ENCODE measurements around the gene ASTE1.
"Not testable (repeated sequence)": the region's sequence is repeated elsewhere in the genome, so short reads cannot be mapped to it uniquely, and the experiment has no call there.

The ASTE1 gene

GRCh38 chr3:131026321-131027151, at the start of gene ASTE1, which contains the start of gene NEK11:
TSS of gene ASTE1 (minus strand) at chr3:131026825. CDS start at chr3:131025306, 1,519 bp downstream.
TSS of gene NEK11 (plus strand) at chr3:131026877. CDS start at chr3:131029709, 2,832 bp downstream.
- peak; percentile 76 to 82 for DNase-seq (ENCODE audit: low read depth in 2 of 2)

GRCh38 chr3:131075632-131076328, 49.2 kb upstream of the ASTE1 start:
- no peak for DNase-seq (ENCODE audit: low read depth in 2 of 2)

GRCh38 chr3:131072845-131073244, 46.2 kb upstream of the ASTE1 start:
- no peak for DNase-seq (ENCODE audit: low read depth in 2 of 2)

GRCh38 chr3:131072099-131072559, 45.5 kb upstream of the ASTE1 start:
- no peak for DNase-seq (ENCODE audit: low read depth in 2 of 2)

GRCh38 chr3:131067983-131068382, 41.4 kb upstream of the ASTE1 start:
- no peak for DNase-seq (ENCODE audit: low read depth in 2 of 2)

GRCh38 chr3:131053043-131053859, 26.6 kb upstream of the ASTE1 start:
- no peak for DNase-seq (ENCODE audit: low read depth in 2 of 2)

- DNase-seq (ENCODE audit: low read depth in 2 of 2), result no peak
Observed at GRCh38 chr3:131050001-131050400, 23.4 kb upstream of the ASTE1 start.

GRCh38 chr3:131048030-131048429, 21.4 kb upstream of the ASTE1 start:
- no peak for DNase-seq (ENCODE audit: low read depth in 2 of 2)

GRCh38 chr3:131047582-131047981, 21.0 kb upstream of the ASTE1 start:
- DNase-seq (ENCODE audit: low read depth in 2 of 2), result no peak

GRCh38 chr3:131042271-131042985, 15.8 kb upstream of the ASTE1 start:
- not testable (repeated sequence) for DNase-seq (ENCODE audit: low read depth in 2 of 2)

GRCh38 chr3:131038326-131038725, 11.7 kb upstream of the ASTE1 start:
- DNase-seq (ENCODE audit: low read depth in 2 of 2), result no peak

GRCh38 chr3:131036986-131037385, 10.4 kb upstream of the ASTE1 start:
- no peak for DNase-seq (ENCODE audit: low read depth in 2 of 2)

GRCh38 chr3:131036200-131036816, 9.7 kb upstream of the ASTE1 start:
- DNase-seq (ENCODE audit: low read depth in 2 of 2), result no peak

- DNase-seq (ENCODE audit: low read depth in 2 of 2), result no peak
Observed at GRCh38 chr3:131033480-131034080, 7.0 kb upstream of the ASTE1 start.

GRCh38 chr3:131031660-131032059, 5.0 kb upstream of the ASTE1 start:
- DNase-seq (ENCODE audit: low read depth in 2 of 2), result no peak

GRCh38 chr3:131028844-131029243, 2.2 kb upstream of the ASTE1 start:
- DNase-seq (ENCODE audit: low read depth in 2 of 2), result no peak

GRCh38 chr3:131025539-131025938, 1.1 kb downstream of the ASTE1 start:
- no peak for DNase-seq (ENCODE audit: low read depth in 2 of 2)

GRCh38 chr3:131020122-131020693, 6.4 kb downstream of the ASTE1 start:
- DNase-seq (ENCODE audit: low read depth in 2 of 2), result no peak

- no peak for DNase-seq (ENCODE audit: low read depth in 2 of 2)
Observed at GRCh38 chr3:131018970-131019369, 7.7 kb downstream of the ASTE1 start.

- DNase-seq (ENCODE audit: low read depth in 2 of 2), result no peak
Observed at GRCh38 chr3:131009698-131010097, 16.9 kb downstream of the ASTE1 start.

Measured in activated CD8-positive, alpha-beta memory T cell treated with anti-CD3 and anti-CD28 coated beads for 4 hours (primary cell).